NB4 (cell line): ENCODE measurements around the gene ICE2.

Experiments used
- DNase-seq: peaks from one replicate; pipeline ENCODE4 v3.0.0; 2010; ENCODE audit warnings: low read depth
- H3K4me3 ChIP-seq: one replicate; pipeline ENCODE4 v1.5.1; 2011; ENCODE audit warnings: mild to moderate bottlenecking, low read depth, low read length, moderate library complexity
- CTCF ChIP-seq: IDR thresholded peaks from one replicate; pipeline ENCODE4 v1.5.1; 2012; ENCODE audit warnings: low read depth, low read length
- MAX ChIP-seq: IDR thresholded peaks from 2 replicates; pipeline ENCODE4 v1.6.1; 2011; ENCODE audit warnings: low read depth, low read length
- MYC ChIP-seq: IDR thresholded peaks from 2 replicates; pipeline ENCODE4 v1.6.1; 2011; ENCODE audit warnings: low read depth, low read length
- POLR2A ChIP-seq: IDR thresholded peaks from 2 replicates; pipeline ENCODE4 v1.6.1; 2011; ENCODE audit warnings: mild to moderate bottlenecking; ENCODE audit not compliant: insufficient read length; ENCODE audit errors: extremely low read depth

ICE2 gene

GRCh38 chr15:60375306-60375705 is 103.6 kb downstream of the ICE2 start:
- TF ChIP-seq POLR2A, result no peak
- no peak for TF ChIP-seq CTCF
- no peak for TF ChIP-seq MAX
- no peak for TF ChIP-seq MYC
- DNase-seq, result no peak
- H3K4me3 ChIP-seq, result no peak overlapping the region

- H3K4me3 ChIP-seq, result no peak overlapping the region
- no peak for TF ChIP-seq POLR2A
- no peak for TF ChIP-seq MAX
- TF ChIP-seq CTCF, result no peak
- TF ChIP-seq MYC, result no peak
- no peak for DNase-seq
These were observed 104.3 kb downstream of the ICE2 start for GRCh38 chr15:60374628-60375081.

- TF ChIP-seq MYC, result no peak
- no peak for TF ChIP-seq MAX
- TF ChIP-seq CTCF, result no peak
- no peak for TF ChIP-seq POLR2A
- no peak for DNase-seq
- no peak overlapping the region for H3K4me3 ChIP-seq
These were observed 104.7 kb downstream of the ICE2 start for GRCh38 chr15:60374209-60374608.

GRCh38 chr15:60373745-60374144 is 105.2 kb downstream of the ICE2 start:
- TF ChIP-seq CTCF, result no peak
- no peak for TF ChIP-seq POLR2A
- no peak for TF ChIP-seq MYC
- no peak for TF ChIP-seq MAX
- no peak overlapping the region for H3K4me3 ChIP-seq
- DNase-seq, result no peak

- no peak for TF ChIP-seq CTCF
- no peak for TF ChIP-seq POLR2A
- no peak for TF ChIP-seq MAX
- no peak for TF ChIP-seq MYC
- no peak for DNase-seq
- H3K4me3 ChIP-seq, result no peak overlapping the region
These were observed 105.6 kb downstream of the ICE2 start for GRCh38 chr15:60373327-60373726.

- DNase-seq, result no peak
- TF ChIP-seq CTCF, result no peak
- TF ChIP-seq POLR2A, result no peak
- TF ChIP-seq MAX, result no peak
- no peak for TF ChIP-seq MYC
These were observed 106.2 kb downstream of the ICE2 start for GRCh38 chr15:60372756-60373155.

More at GRCh38 chr15:60372756-60373155, 106.2 kb downstream of the ICE2 start:
- no peak overlapping the region for H3K4me3 ChIP-seq
